GM11168 (cell line): Measurements from ENCODE around the gene SERPINB3.
"Not testable (repeated sequence)": the region's sequence is repeated elsewhere in the genome, so short reads cannot be mapped to it uniquely, and the experiment has no call there.

ENCODE experiments used
- in situ Hi-C: fragments of 300-500 bp; cut with MboI; formaldehyde crosslinking; loops from one replicate; pipeline ENCODE4 v1.12.0; 2022; ENCODE audit warnings: low sequenced_read_pairs; ENCODE audit not compliant: unreplicated experiment

The SERPINB3 gene

DNA sequence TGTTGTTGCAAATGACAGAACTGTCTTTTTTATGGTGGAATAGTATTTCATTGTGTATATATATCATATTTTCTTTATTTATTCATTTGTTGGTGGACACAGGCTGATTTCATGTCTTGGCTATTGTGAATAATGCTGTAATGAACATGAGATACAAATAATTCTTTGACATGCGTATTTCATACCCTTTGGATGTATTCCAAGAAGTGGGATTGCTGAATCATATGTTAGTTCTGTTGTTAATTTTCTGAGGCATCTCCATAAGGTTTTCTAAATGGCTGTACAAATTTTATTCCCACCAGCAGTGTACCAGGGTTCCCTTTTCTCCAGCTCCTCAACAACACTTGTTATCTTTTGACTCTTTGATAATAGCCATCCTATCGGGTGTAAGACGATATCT lies 11.4 kb downstream of the SERPINB3 start:
- in situ Hi-C loops: not testable (repeated sequence)

DNA sequence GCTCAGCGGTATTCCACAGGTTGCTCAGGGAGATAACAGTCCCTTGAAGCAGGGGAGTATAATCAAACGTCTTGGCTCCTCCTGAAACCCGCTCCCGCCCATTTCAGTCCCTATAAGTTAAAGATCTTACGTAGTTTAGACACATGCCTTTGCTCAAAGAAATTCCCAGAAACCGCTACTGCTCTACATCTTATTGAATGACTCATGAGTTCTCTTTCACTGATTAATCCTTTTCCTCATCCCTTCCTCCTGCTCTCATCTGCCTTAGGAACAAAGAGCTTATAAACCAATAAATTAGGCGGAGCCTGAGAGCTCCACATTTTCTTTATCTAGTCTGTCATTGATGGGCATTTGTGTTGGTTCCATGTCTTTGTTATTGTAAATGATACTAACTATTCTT lies 13.5 kb downstream of the SERPINB3 start:
- in situ Hi-C loops: no loop called here

DNA sequence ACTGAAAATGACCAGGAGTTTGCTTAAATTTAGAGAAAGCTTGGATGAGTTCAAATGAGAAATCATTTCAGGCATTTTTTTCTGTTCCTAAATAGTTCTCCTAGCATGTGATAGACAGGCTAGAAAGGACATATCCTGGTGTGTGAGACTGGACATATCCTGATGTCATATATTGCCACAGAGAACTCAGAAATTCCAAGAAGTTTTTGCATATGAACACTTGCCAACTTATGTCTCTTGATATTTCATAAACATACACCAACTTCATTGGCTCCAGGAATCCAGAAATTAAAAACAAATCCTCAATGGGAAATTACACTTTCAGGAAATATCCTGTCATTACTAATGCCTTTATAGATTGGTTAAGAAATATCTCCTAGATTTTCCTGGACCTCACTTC lies 14.8 kb downstream of the SERPINB3 start:
- in situ Hi-C loops: no loop called here

DNA sequence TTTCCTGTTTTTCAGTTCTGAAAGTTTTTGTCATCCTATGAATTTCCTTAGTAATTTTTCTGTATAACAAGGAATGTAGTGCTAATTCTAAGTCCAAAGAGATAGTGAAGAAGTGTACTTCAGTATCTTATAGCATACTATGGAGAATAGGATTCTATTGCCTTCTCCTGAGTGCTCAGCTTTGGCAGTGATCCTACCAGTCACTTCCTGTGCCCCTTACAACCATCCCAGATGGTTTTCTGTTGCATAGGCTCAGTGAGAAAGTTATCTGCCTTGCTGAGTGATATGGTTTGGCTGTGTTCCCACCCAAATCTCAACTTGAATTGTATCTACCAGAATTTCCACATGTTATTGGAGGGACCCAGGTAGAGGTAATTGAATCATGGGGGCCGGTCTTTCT lies 17.0 kb downstream of the SERPINB3 start:
- in situ Hi-C loops: not testable (repeated sequence)

- in situ Hi-C loops: not testable (repeated sequence)
These were observed 17.6 kb downstream of the SERPINB3 start, which contains the start of gene SERPINB4 for GRCh38 chr18:63644142-63644541. Gene SERPINB4 (minus strand): TSS chr18:63644256. CDS start chr18:63643577, 679 bp downstream.

GRCh38 chr18:63642668-63643356 lies 18.9 kb downstream of the SERPINB3 start:
- in situ Hi-C loops: not testable (repeated sequence)

- in situ Hi-C loops: not testable (repeated sequence)
These were observed 20.5 kb downstream of the SERPINB3 start for GRCh38 chr18:63641157-63641680.

GRCh38 chr18:63637703-63638102 lies 24.0 kb downstream of the SERPINB3 start:
- in situ Hi-C loops: no loop called here

- in situ Hi-C loops: no loop called here
These were observed 33.9 kb downstream of the SERPINB3 start for GRCh38 chr18:63627819-63628218.

DNA sequence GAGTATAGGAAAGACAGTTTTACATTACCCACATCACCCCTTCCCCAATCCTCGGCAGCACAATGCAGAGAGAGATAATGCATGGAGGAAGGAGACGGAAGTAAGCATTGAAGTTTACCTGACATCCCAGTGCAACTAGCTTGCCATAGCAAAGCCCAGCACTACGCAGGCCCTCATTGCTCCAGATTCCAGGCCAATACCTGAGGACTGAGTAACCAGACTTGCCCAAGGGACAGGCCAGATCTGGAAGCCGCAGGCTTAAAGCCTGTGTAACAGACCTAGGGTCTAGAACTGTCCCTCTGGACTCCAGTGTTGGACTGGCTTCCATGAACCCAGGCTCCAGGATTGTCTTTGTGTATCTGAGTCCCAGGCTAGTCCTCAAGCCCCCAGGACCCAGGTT lies 35.3 kb downstream of the SERPINB3 start:
- in situ Hi-C loops: no loop called here

- in situ Hi-C loops: no loop called here
These were observed 36.8 kb downstream of the SERPINB3 start for GRCh38 chr18:63624863-63625262.

- in situ Hi-C loops: no loop called here
These were observed 42.0 kb downstream of the SERPINB3 start for GRCh38 chr18:63619661-63620060.

GRCh38 chr18:63617915-63618234 lies 43.8 kb downstream of the SERPINB3 start:
- in situ Hi-C loops: no loop called here

- in situ Hi-C loops: no loop called here
These were observed 44.4 kb downstream of the SERPINB3 start for GRCh38 chr18:63617049-63617914.

GRCh38 chr18:63613420-63613819 lies 48.3 kb downstream of the SERPINB3 start:
- in situ Hi-C loops: no loop called here

- in situ Hi-C loops: no loop called here
These were observed 55.2 kb downstream of the SERPINB3 start for GRCh38 chr18:63606526-63606925.
